ENCODE data around the gene MDK. TPM values are rescaled to one million over a fixed set of nuclear protein-coding genes. Genes with fewer than 3 reads are reported as not detected.
A peak's percentile ranks its signal among the peaks of the same experiment; 100 is the strongest.

MDK gene
- total RNA-seq, 5 donors from 2014 or later (not counting 1 experiment from before 2014, with no cell fraction given): 5.8 to 8.6 (median 8.3) TPM

DNA sequence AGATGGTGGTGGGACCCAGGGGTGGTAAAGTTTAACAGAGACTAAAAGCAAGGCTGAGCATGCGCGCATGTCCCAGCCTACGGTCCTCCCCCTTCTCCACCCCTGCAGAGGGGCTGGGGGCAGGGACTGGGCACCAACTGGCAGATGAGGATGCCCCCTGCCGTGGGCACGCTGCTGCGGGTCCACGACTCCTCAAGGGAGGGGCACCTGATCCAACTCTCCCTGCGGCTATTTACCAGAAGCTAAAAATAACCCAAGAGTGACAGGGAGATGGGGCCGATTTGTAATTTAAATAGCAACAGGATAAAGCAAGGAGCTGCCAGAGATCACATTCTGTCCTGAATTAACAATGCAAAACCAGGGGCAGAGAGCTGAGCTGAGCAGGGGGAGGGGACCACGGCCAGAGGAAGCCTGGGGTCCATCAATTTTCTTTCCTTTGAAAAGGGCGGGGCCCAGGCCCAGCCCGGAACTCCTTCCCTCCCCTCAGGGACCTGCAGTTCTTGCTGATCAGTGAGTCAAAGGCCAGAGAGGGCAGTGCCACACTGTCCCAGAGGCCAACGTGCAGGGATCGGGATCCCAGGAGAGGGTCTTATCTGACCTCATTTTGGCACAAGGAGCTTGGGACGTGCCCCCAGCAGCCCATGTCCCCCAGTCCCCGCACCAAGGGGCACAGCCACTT, 42.3 kb upstream of the MDK start:
- no peaks in the 10 kb centered on the region for H3K9me3 ChIP-seq
- DNase-seq: no peak
- 88% methylated on average over 7 of the region's 16 CpGs for WGBS (ENCODE audit: insufficient coverage)
- Mint-ChIP-seq H3K9me3 (no peaks in the 10 kb centered on the region), H3K4me3 (peak overlapping the region in 1 of 3 donors; percentile 70), H3K27me3 (no peaks in the 10 kb centered on the region), H3K36me3 (no peaks in the 10 kb centered on the region), H3K27ac (peak overlapping the region; percentile 88 to 89), H3K4me1 (peaks cover 79 to 93% (median 86%) of the 10 kb centered on the region in 3 donors)
- POLR2A ChIA-PET: interaction anchor here in 1 of 2 donors (0.8 kb wide), 1 partner anchor 10 kb away, joined by 4 read pairs; no protein-coding TSS in a partner anchor
- no peak for ATAC-seq (replicated peaks in 1 of 4)
- peaks cover 0 to 33% of the 10 kb centered on the region in 2 experiments for H3K27me3 ChIP-seq (replicated peaks in 1 of 2; ENCODE audit: control insufficient read depth in 2 of 2, extremely low read depth in 1 of 2, insufficient read depth in 2 of 2, low read length in 1 of 2)
- no peak overlapping the region for H3K27ac ChIP-seq (ENCODE audit: low read length)
- CTCF ChIA-PET: interaction anchor here in 1 of 2 donors (0.7 kb wide), 1 partner anchor 390 kb away, joined by 4 read pairs; no protein-coding TSS in a partner anchor
- H3K4me3 ChIP-seq (ENCODE audit: control insufficient read depth in 1 of 2, extremely low read depth in 1 of 2, low read length in 1 of 2): no peak overlapping the region
- peaks cover 0 to 4% of the 10 kb centered on the region in 2 donors for H3K36me3 ChIP-seq (ENCODE audit: control insufficient read depth in 2 of 2, extremely low read depth in 1 of 2, insufficient read depth in 1 of 2, low read length in 1 of 2)
- H3K4me1 ChIP-seq (ENCODE audit: control insufficient read depth in 1 of 2, extremely low read depth in 1 of 2, insufficient read depth in 2 of 2, low read length in 2 of 2): peaks cover 68 to 80% of the 10 kb centered on the region in 2 experiments

DNA sequence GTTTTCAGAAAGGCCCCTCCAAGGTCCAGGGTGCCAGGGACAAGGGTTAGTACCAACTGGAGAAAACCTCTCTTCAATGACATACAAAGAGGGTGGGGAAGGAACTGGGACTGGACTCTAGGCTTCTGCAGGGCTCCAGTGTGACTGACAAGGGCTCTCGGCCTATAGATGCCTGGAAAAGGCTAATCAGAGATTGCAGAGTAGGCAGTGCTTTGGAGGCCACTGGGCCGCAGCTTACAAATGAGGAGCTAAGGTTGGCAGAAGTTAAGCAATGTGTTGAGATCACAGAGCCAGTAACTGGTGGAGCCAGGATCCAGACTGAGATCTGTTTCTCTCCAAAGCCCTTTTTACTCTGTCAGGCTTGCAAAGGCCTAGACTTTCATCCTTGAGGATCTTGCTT, 41.7 kb upstream of the MDK start:
- ATAC-seq (replicated peaks in 1 of 4) (no peak), DNase-seq (no peak)
- peaks cover 0 to 26% of the 10 kb centered on the region in 2 experiments for H3K27me3 ChIP-seq (replicated peaks in 1 of 2; ENCODE audit: control insufficient read depth in 2 of 2, extremely low read depth in 1 of 2, insufficient read depth in 2 of 2, low read length in 1 of 2)
- H3K4me1 ChIP-seq (ENCODE audit: control insufficient read depth in 1 of 2, extremely low read depth in 1 of 2, insufficient read depth in 2 of 2, low read length in 2 of 2): peaks cover 67 to 79% of the 10 kb centered on the region in 2 experiments
- H3K27ac Mint-ChIP-seq: peak overlapping the region; percentile 71 to 88
- POLR2A ChIA-PET: interaction anchor here in 1 of 2 donors (1.2 kb wide), 1 partner anchor 9 kb away, joined by 3 read pairs; no protein-coding TSS in a partner anchor
- H3K27me3 Mint-ChIP-seq: no peaks in the 10 kb centered on the region
- H3K4me3 ChIP-seq (ENCODE audit: control insufficient read depth in 1 of 2, extremely low read depth in 1 of 2, low read length in 1 of 2): no peak overlapping the region
- H3K36me3 Mint-ChIP-seq: no peaks in the 10 kb centered on the region
- no peak overlapping the region for H3K27ac ChIP-seq (ENCODE audit: low read length)
- H3K9me3 Mint-ChIP-seq: no peaks in the 10 kb centered on the region
- H3K9me3 ChIP-seq: no peaks in the 10 kb centered on the region
- H3K4me1 Mint-ChIP-seq: peaks cover 79 to 93% (median 86%) of the 10 kb centered on the region in 3 donors
- WGBS (ENCODE audit: insufficient coverage): 95% methylated on average over 2 of the region's 2 CpGs
- no peak overlapping the region for H3K4me3 Mint-ChIP-seq
- H3K36me3 ChIP-seq (ENCODE audit: control insufficient read depth in 2 of 2, extremely low read depth in 1 of 2, insufficient read depth in 1 of 2, low read length in 1 of 2): peaks cover 0 to 4% of the 10 kb centered on the region in 2 donors
- CTCF ChIA-PET: no interaction called here

GRCh38 chr11:46341454-46341853, 40.0 kb upstream of the MDK start:
- Histone ChIP-seq H3K4me1 (ENCODE audit: control insufficient read depth in 1 of 2, extremely low read depth in 1 of 2, insufficient read depth in 2 of 2, low read length in 2 of 2) (peaks cover 72 to 79% of the 10 kb centered on the region in 2 experiments), H3K36me3 (ENCODE audit: control insufficient read depth in 2 of 2, extremely low read depth in 1 of 2, insufficient read depth in 1 of 2, low read length in 1 of 2) (peaks cover 0 to 4% of the 10 kb centered on the region in 2 donors), H3K27ac (ENCODE audit: low read length) (no peak overlapping the region), H3K4me3 (ENCODE audit: control insufficient read depth in 1 of 2, extremely low read depth in 1 of 2, low read length in 1 of 2) (peak overlapping the region in 1 of 2 donors; percentile 58), H3K9me3 (no peaks in the 10 kb centered on the region), H3K27me3 (replicated peaks in 1 of 2; ENCODE audit: control insufficient read depth in 2 of 2, extremely low read depth in 1 of 2, insufficient read depth in 2 of 2, low read length in 1 of 2) (peaks cover 0 to 13% of the 10 kb centered on the region in 2 experiments)
- ATAC-seq (replicated peaks in 1 of 4) (no peak), DNase-seq (no peak)
- H3K36me3 Mint-ChIP-seq: no peaks in the 10 kb centered on the region
- H3K4me1 Mint-ChIP-seq: peaks cover 85 to 94% (median 89%) of the 10 kb centered on the region in 3 donors
- WGBS (ENCODE audit: insufficient coverage): 85% methylated on average over 2 of the region's 3 CpGs
- H3K9me3 Mint-ChIP-seq: no peaks in the 10 kb centered on the region
- H3K27me3 Mint-ChIP-seq: no peaks in the 10 kb centered on the region
- CTCF ChIA-PET: no interaction called here
- peak overlapping the region in 1 of 3 donors; percentile 63 for H3K4me3 Mint-ChIP-seq
- H3K27ac Mint-ChIP-seq: peak overlapping the region; percentile 88
- POLR2A ChIA-PET: interaction anchor here in 1 of 2 donors (0.6 kb wide), 1 partner anchor 482 kb away, joined by 8 read pairs; no protein-coding TSS in a partner anchor

- H3K4me3 ChIP-seq (ENCODE audit: control insufficient read depth in 1 of 2, extremely low read depth in 1 of 2, low read length in 1 of 2): peak overlapping the region in 1 of 2 donors; percentile 58
- DNase-seq (peak in 6 of 35 experiments; percentile 17 to 53 (median 42)), ATAC-seq (replicated peaks in 1 of 4) (peak in 3 of 4 experiments; percentile 17 to 27 (median 17))
- Mint-ChIP-seq H3K9me3 (no peaks in the 10 kb centered on the region), H3K4me1 (peaks cover 86 to 97% (median 89%) of the 10 kb centered on the region in 3 donors), H3K27ac (peak overlapping the region; percentile 88), H3K36me3 (no peaks in the 10 kb centered on the region), H3K27me3 (no peaks in the 10 kb centered on the region), H3K4me3 (peak overlapping the region in 1 of 3 donors; percentile 63)
- H3K36me3 ChIP-seq (ENCODE audit: control insufficient read depth in 2 of 2, extremely low read depth in 1 of 2, insufficient read depth in 1 of 2, low read length in 1 of 2): peaks cover 0 to 4% of the 10 kb centered on the region in 2 donors
- 40% methylated on average over 3 of the region's 5 CpGs for WGBS (ENCODE audit: insufficient coverage)
- H3K9me3 ChIP-seq: no peaks in the 10 kb centered on the region
- H3K4me1 ChIP-seq (ENCODE audit: control insufficient read depth in 1 of 2, extremely low read depth in 1 of 2, insufficient read depth in 2 of 2, low read length in 2 of 2): peaks cover 75 to 80% of the 10 kb centered on the region in 2 experiments
- peaks cover 0 to 9% of the 10 kb centered on the region in 2 experiments for H3K27me3 ChIP-seq (replicated peaks in 1 of 2; ENCODE audit: control insufficient read depth in 2 of 2, extremely low read depth in 1 of 2, insufficient read depth in 2 of 2, low read length in 1 of 2)
- ChIA-PET CTCF (interaction anchor here in 1 of 2 donors (0.6 kb wide), 1 partner anchor 29 kb away, joined by 3 read pairs; no protein-coding TSS in a partner anchor), POLR2A (no interaction called here)
- H3K27ac ChIP-seq (ENCODE audit: low read length): peak overlapping the region; percentile 26
Observed at GRCh38 chr11:46342239-46342638, 39.2 kb upstream of the MDK start.

DNA sequence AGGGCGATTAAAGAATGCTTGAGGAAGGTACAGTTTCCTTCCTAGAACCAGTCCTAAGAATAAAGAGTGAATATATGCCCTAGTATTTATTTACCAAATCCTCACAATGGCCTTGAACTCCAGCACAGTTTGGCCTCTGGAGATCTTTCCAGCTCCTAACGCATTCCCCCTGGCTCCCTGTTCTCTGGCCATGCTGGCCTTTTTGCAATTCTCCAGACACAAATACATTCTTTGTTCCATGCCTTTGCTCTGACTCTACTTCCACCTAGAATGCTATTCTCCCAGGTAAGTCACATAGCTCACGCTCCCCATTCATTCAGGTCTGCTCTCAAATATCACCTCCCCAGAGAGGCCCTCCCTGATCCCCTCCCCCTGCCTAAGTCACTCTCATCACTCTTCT, 37.9 kb upstream of the MDK start:
- H3K4me1 ChIP-seq (ENCODE audit: control insufficient read depth in 1 of 2, extremely low read depth in 1 of 2, insufficient read depth in 2 of 2, low read length in 2 of 2): peaks cover 69 to 77% of the 10 kb centered on the region in 2 experiments
- ATAC-seq (replicated peaks in 1 of 4): no peak
- peaks cover 76 to 88% (median 82%) of the 10 kb centered on the region in 3 donors for H3K4me1 Mint-ChIP-seq
- POLR2A ChIA-PET: interaction anchor here in 1 of 2 donors (0.6 kb wide), 1 partner anchor 45 kb away, joined by 4 read pairs; no protein-coding TSS in a partner anchor
- no peaks in the 10 kb centered on the region for H3K9me3 Mint-ChIP-seq
- WGBS (ENCODE audit: insufficient coverage): 95% methylated on average over 2 of the region's 3 CpGs
- H3K36me3 Mint-ChIP-seq: no peaks in the 10 kb centered on the region
- DNase-seq: no peak
- peaks cover 0 to 7% of the 10 kb centered on the region in 2 experiments for H3K27me3 ChIP-seq (replicated peaks in 1 of 2; ENCODE audit: control insufficient read depth in 2 of 2, extremely low read depth in 1 of 2, insufficient read depth in 2 of 2, low read length in 1 of 2)
- no peaks in the 10 kb centered on the region for H3K9me3 ChIP-seq
- no peaks in the 10 kb centered on the region for H3K27me3 Mint-ChIP-seq
- H3K4me3 Mint-ChIP-seq: peak overlapping the region in 1 of 3 donors; percentile 85
- no peaks in the 10 kb centered on the region for H3K36me3 ChIP-seq (ENCODE audit: control insufficient read depth in 2 of 2, extremely low read depth in 1 of 2, insufficient read depth in 1 of 2, low read length in 1 of 2)
- no peak overlapping the region for H3K4me3 ChIP-seq (ENCODE audit: control insufficient read depth in 1 of 2, extremely low read depth in 1 of 2, low read length in 1 of 2)
- H3K27ac Mint-ChIP-seq: peak overlapping the region; percentile 88
- H3K27ac ChIP-seq (ENCODE audit: low read length): no peak overlapping the region
- CTCF ChIA-PET: interaction anchor here (0.8 to 1.0 kb wide), 2 partner anchors 10 to 239 kb away, joined by 3 to 6 read pairs; no protein-coding TSS in a partner anchor

DNA sequence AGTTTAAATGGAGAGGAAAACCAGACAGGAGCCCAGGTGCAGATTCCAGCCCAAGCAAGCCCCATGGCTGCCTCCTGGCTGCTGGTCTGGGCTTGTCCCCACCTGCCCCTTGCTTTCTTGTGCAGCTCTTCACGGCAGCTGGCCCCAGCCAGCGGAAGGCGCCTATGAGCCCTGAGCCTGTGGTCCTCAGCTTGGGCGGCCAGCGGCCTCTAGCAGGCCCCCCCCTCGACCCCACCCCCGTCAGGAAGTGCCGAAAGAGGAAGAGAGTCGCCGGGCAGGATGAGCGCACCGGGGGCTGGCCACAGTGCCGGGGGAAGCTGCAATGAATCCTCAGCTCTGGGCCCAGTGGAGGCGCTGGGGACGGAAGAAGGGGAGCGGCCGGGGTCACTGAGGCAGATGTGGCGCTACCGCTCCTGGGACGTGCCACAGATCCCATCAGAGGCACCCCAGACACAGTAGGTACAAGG, 36.3 kb upstream of the MDK start:
- H3K36me3 ChIP-seq (ENCODE audit: control insufficient read depth in 2 of 2, extremely low read depth in 1 of 2, insufficient read depth in 1 of 2, low read length in 1 of 2): peaks cover 0 to 6% of the 10 kb centered on the region in 2 donors
- peak in 1 of 35 experiments; percentile 44 for DNase-seq
- ChIA-PET CTCF (no interaction called here), POLR2A (interaction anchor here in 1 of 2 donors (1.0 kb wide), 1 partner anchor 12 kb away, joined by 3 read pairs; no protein-coding TSS in a partner anchor)
- peak overlapping the region; percentile 40 for H3K27ac ChIP-seq (ENCODE audit: low read length)
- H3K27me3 Mint-ChIP-seq: no peaks in the 10 kb centered on the region
- no peaks in the 10 kb centered on the region for H3K9me3 Mint-ChIP-seq
- H3K4me3 ChIP-seq (ENCODE audit: control insufficient read depth in 1 of 2, extremely low read depth in 1 of 2, low read length in 1 of 2): peak overlapping the region; percentile 56 to 85
- peaks cover 78 to 88% (median 83%) of the 10 kb centered on the region in 3 donors for H3K4me1 Mint-ChIP-seq
- H3K36me3 Mint-ChIP-seq: no peaks in the 10 kb centered on the region
- H3K9me3 ChIP-seq: no peaks in the 10 kb centered on the region
- WGBS (ENCODE audit: insufficient coverage): 33% methylated on average over 14 of the region's 20 CpGs
- peak overlapping the region; percentile 81 to 85 (median 83) for H3K4me3 Mint-ChIP-seq
- peaks cover 64 to 82% of the 10 kb centered on the region in 2 experiments for H3K4me1 ChIP-seq (ENCODE audit: control insufficient read depth in 1 of 2, extremely low read depth in 1 of 2, insufficient read depth in 2 of 2, low read length in 2 of 2)
- H3K27me3 ChIP-seq (replicated peaks in 1 of 2; ENCODE audit: control insufficient read depth in 2 of 2, extremely low read depth in 1 of 2, insufficient read depth in 2 of 2, low read length in 1 of 2): peaks cover 0 to 3% of the 10 kb centered on the region in 2 experiments
- peak overlapping the region; percentile 88 for H3K27ac Mint-ChIP-seq
- ATAC-seq (replicated peaks in 1 of 4): no peak
